Measurements from ENCODE around the gene NFKBIZ.

The NFKBIZ gene

DNA sequence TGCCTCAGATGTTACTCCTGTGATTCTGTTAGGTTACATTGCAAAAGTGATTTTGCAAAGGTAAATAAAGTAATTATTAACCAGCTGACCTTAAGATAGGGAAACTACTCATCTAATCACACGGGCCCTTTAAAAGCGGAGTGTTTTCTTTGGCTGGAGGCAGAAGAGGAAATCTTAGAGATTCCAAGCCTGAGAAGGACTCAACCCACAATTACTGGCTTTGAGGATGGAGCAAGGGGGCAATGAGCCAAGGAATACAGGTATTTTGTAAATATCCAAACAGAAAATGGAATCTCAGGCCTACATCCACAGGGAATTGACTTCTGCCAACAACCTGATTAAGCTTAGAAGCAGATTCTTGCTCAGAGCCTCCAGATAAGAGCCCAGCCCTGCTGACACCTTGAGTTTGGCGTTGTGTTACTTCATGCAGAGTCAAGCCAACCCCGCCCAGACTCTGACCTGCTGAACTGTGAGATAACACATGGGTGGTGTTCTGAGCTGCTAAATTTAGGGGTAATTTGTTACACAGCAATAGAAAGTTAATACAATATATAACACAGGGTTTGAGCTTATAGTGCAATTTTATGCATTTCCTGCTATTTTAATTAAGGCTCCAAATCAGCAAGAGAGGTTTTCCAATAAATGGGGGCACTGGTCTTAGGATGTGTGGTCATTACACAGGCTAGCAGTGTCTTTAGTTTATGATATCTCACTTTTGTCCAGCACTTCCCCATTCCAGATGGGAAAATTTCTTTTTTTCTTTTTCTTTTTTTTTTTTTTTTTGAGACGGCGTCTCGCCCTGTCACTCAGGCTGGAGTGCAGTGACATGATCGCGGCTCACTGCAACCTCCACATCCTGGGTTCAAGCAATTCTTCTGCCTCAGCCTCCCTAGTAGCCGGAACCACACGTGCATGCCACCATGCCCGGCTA lies 19.5 kb downstream of the NFKBIZ start:
- H3K4me3 ChIP-seq (replicated peaks; ENCODE audit: insufficient read depth, low read length), result no peak overlapping the region
- H3K27me3 ChIP-seq (ENCODE audit: insufficient read depth, poor library complexity, severe bottlenecking), result no peaks in the 10 kb centered on the region
- no peak overlapping the region for H3K27ac ChIP-seq (replicated peaks)
- no peak for DNase-seq (ENCODE audit: low read depth in 1 of 2, low spot score in 1 of 2)
- TF ChIP-seq GABPA (IDR thresholded peaks at IDR 0.05; ENCODE audit: low read depth) (no peak), SPI1 (IDR thresholded peaks at IDR 0.05; ENCODE audit: borderline replicate concordance, low read depth) (peak; percentile 21; the same call in 1 of the 2 replicates)

DNA sequence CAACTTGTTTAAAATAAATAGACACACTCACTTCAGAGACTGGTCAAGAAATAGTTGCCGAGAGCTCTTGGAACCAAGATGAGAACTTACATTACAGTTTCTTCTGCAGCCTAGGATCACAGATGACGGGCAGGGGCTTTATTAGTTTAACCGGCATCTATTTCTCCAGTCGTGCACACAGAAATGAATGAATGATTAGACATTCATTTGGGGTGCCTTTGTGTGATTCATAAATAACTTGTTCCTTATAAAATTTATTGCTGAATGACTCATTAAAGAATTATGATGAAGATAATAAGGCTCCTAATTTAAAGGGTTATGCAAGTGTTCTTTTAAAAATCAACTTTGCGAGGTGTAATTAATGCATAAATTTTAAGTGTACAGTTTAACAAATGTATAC lies 20.8 kb downstream of the NFKBIZ start:
- H3K27me3 ChIP-seq (ENCODE audit: insufficient read depth, poor library complexity, severe bottlenecking), result no peaks in the 10 kb centered on the region
- no peak for TF ChIP-seq GABPA (IDR thresholded peaks at IDR 0.05; ENCODE audit: low read depth)
- TF ChIP-seq, protein P1, sequence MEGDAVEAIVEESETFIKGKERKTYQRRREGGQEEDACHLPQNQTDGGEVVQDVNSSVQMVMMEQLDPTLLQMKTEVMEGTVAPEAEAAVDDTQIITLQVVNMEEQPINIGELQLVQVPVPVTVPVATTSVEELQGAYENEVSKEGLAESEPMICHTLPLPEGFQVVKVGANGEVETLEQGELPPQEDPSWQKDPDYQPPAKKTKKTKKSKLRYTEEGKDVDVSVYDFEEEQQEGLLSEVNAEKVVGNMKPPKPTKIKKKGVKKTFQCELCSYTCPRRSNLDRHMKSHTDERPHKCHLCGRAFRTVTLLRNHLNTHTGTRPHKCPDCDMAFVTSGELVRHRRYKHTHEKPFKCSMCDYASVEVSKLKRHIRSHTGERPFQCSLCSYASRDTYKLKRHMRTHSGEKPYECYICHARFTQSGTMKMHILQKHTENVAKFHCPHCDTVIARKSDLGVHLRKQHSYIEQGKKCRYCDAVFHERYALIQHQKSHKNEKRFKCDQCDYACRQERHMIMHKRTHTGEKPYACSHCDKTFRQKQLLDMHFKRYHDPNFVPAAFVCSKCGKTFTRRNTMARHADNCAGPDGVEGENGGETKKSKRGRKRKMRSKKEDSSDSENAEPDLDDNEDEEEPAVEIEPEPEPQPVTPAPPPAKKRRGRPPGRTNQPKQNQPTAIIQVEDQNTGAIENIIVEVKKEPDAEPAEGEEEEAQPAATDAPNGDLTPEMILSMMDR (IDR thresholded peaks at IDR 0.05; ENCODE audit: insufficient read depth, low read length), result no peak
- no peak for TF ChIP-seq SPI1 (IDR thresholded peaks at IDR 0.05; ENCODE audit: borderline replicate concordance, low read depth)
- TF ChIP-seq, protein P2, sequence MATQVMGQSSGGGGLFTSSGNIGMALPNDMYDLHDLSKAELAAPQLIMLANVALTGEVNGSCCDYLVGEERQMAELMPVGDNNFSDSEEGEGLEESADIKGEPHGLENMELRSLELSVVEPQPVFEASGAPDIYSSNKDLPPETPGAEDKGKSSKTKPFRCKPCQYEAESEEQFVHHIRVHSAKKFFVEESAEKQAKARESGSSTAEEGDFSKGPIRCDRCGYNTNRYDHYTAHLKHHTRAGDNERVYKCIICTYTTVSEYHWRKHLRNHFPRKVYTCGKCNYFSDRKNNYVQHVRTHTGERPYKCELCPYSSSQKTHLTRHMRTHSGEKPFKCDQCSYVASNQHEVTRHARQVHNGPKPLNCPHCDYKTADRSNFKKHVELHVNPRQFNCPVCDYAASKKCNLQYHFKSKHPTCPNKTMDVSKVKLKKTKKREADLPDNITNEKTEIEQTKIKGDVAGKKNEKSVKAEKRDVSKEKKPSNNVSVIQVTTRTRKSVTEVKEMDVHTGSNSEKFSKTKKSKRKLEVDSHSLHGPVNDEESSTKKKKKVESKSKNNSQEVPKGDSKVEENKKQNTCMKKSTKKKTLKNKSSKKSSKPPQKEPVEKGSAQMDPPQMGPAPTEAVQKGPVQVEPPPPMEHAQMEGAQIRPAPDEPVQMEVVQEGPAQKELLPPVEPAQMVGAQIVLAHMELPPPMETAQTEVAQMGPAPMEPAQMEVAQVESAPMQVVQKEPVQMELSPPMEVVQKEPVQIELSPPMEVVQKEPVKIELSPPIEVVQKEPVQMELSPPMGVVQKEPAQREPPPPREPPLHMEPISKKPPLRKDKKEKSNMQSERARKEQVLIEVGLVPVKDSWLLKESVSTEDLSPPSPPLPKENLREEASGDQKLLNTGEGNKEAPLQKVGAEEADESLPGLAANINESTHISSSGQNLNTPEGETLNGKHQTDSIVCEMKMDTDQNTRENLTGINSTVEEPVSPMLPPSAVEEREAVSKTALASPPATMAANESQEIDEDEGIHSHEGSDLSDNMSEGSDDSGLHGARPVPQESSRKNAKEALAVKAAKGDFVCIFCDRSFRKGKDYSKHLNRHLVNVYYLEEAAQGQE (IDR thresholded peaks at IDR 0.05; ENCODE audit: insufficient replicate concordance, low read depth), result no peak
- no peak for TF ChIP-seq POLR2AphosphoS5 (IDR thresholded peaks at IDR 0.05; ENCODE audit: low read depth)
- H3K4me3 ChIP-seq (replicated peaks; ENCODE audit: insufficient read depth, low read length), result no peak overlapping the region
- no peak for DNase-seq (ENCODE audit: low read depth in 1 of 2, low spot score in 1 of 2)
- no peak overlapping the region for H3K27ac ChIP-seq (replicated peaks)

DNA sequence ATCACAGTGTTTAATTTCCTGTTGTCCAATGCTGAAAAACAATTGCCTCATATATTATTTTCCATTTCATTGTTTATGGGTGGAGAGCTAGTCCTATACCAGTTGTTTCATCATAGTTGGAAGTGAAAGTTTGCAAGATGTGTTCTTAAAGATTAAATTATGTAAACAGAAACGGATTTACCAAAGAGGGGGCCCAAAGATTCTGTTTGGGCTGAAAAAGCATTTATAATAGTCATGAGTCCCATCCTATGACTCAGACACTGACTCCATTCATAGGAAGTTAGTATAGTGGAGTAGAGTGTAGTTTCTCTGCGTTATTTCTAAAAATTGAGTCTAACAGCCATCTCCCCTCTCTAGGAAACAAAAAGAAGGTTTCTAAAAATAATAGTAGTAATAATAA lies 24.3 kb downstream of the NFKBIZ start:
- no peak overlapping the region for H3K4me3 ChIP-seq (replicated peaks; ENCODE audit: insufficient read depth, low read length)
- TF ChIP-seq, protein P2 (IDR thresholded peaks at IDR 0.05; ENCODE audit: insufficient replicate concordance, low read depth), result no peak
- TF ChIP-seq POLR2AphosphoS5 (IDR thresholded peaks at IDR 0.05; ENCODE audit: low read depth) (no peak), SPI1 (IDR thresholded peaks at IDR 0.05; ENCODE audit: borderline replicate concordance, low read depth) (no peak), GABPA (IDR thresholded peaks at IDR 0.05; ENCODE audit: low read depth) (no peak)
- TF ChIP-seq, protein P1 (IDR thresholded peaks at IDR 0.05; ENCODE audit: insufficient read depth, low read length), result no peak
- no peaks in the 10 kb centered on the region for H3K27me3 ChIP-seq (ENCODE audit: insufficient read depth, poor library complexity, severe bottlenecking)
- H3K27ac ChIP-seq (replicated peaks), result no peak overlapping the region
- no peak for DNase-seq (ENCODE audit: low read depth in 1 of 2, low spot score in 1 of 2)

DNA sequence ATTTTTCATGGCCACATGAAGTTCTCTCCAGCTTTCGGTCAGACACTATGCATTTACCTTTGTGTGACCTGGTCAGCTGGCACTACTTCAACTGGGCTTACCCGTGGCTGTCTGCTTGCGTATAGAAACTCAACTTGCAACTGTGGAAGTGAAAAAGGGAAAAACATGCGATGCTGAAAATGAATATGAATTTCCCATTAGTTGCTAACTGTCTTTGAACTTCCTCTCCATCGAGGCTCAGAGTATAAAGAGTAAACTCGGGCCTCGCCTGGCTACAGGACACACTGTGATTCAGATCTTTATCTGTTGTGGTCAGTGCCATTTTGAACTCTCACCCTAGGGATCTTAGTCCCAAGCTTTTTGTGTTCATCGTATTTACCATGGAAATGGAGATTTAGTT lies 26.8 kb downstream of the NFKBIZ start:
- H3K4me3 ChIP-seq (replicated peaks; ENCODE audit: insufficient read depth, low read length), result no peak overlapping the region
- TF ChIP-seq, protein P2 (IDR thresholded peaks at IDR 0.05; ENCODE audit: insufficient replicate concordance, low read depth), result no peak
- no peak for TF ChIP-seq POLR2AphosphoS5 (IDR thresholded peaks at IDR 0.05; ENCODE audit: low read depth)
- TF ChIP-seq, protein P1 (IDR thresholded peaks at IDR 0.05; ENCODE audit: insufficient read depth, low read length), result no peak
- TF ChIP-seq SPI1 (IDR thresholded peaks at IDR 0.05; ENCODE audit: borderline replicate concordance, low read depth), result no peak
- no peak for TF ChIP-seq GABPA (IDR thresholded peaks at IDR 0.05; ENCODE audit: low read depth)
- H3K27ac ChIP-seq (replicated peaks), result no peak overlapping the region
- DNase-seq (ENCODE audit: low read depth in 1 of 2, low spot score in 1 of 2), result no peak
- no peaks in the 10 kb centered on the region for H3K27me3 ChIP-seq (ENCODE audit: insufficient read depth, poor library complexity, severe bottlenecking)
